Measurements from ENCODE around the gene ENTPD1.

ENTPD1 gene

GRCh38 chr10:95833042-95833610, 77.2 kb downstream of the ENTPD1 start:
- no peak for DNase-seq

- no peak for DNase-seq
Observed at GRCh38 chr10:95834406-95834805, 78.4 kb downstream of the ENTPD1 start.

- DNase-seq, result no peak
Observed at GRCh38 chr10:95835149-95835860, 79.3 kb downstream of the ENTPD1 start.

- no peak for DNase-seq
Observed at GRCh38 chr10:95835911-95836310, 79.9 kb downstream of the ENTPD1 start.

- no peak for DNase-seq
Observed at GRCh38 chr10:95836610-95837355, 80.8 kb downstream of the ENTPD1 start.

GRCh38 chr10:95837356-95837776, 81.4 kb downstream of the ENTPD1 start:
- no peak for DNase-seq

- DNase-seq, result no peak
Observed at GRCh38 chr10:95837783-95838182, 81.8 kb downstream of the ENTPD1 start.

GRCh38 chr10:95840121-95840520, 84.2 kb downstream of the ENTPD1 start:
- DNase-seq, result no peak

GRCh38 chr10:95840681-95841080, 84.7 kb downstream of the ENTPD1 start:
- no peak for DNase-seq

- DNase-seq, result no peak
Observed at GRCh38 chr10:95841661-95842498, 85.9 kb downstream of the ENTPD1 start.

- DNase-seq, result no peak
Observed at GRCh38 chr10:95845411-95845810, 89.4 kb downstream of the ENTPD1 start.

- no peak for DNase-seq
Observed at GRCh38 chr10:95847007-95847406, 91.0 kb downstream of the ENTPD1 start.

GRCh38 chr10:95848841-95849240, 92.9 kb downstream of the ENTPD1 start:
- no peak for DNase-seq

GRCh38 chr10:95850791-95851190, 94.8 kb downstream of the ENTPD1 start:
- DNase-seq, result no peak

- no peak for DNase-seq
Observed at GRCh38 chr10:95860166-95860940, 104.4 kb downstream of the ENTPD1 start.

- no peak for DNase-seq
Observed at GRCh38 chr10:95861386-95861785, 105.4 kb downstream of the ENTPD1 start.

GRCh38 chr10:95864906-95865813, 109.2 kb downstream of the ENTPD1 start:
- peak; percentile 28 for DNase-seq

GRCh38 chr10:95865814-95866466, 110.0 kb downstream of the ENTPD1 start:
- DNase-seq, result no peak

- DNase-seq, result no peak
Observed at GRCh38 chr10:95866467-95866842, 110.5 kb downstream of the ENTPD1 start.

- DNase-seq, result no peak
Observed at GRCh38 chr10:95867866-95868265, 111.9 kb downstream of the ENTPD1 start.
